GM23248 (cell line): Measurements from ENCODE around the gene NUDT16L1. TPM values are rescaled to one million over a fixed set of nuclear protein-coding genes. Genes with fewer than 3 reads are reported as not detected.

Experiments
- DNase-seq: peaks from one replicate; pipeline ENCODE4 v3.0.0-alpha.2; 2015
- H2AFZ ChIP-seq: fragments of 200-600 bp; sonication (generic); 2 replicates; pipeline ENCODE4 v1.6.1; 2016; ENCODE audit warnings: antibody characterized with exemption
- H3F3A ChIP-seq: fragments of 200-600 bp; sonication (generic); 2 replicates; pipeline ENCODE4 v1.6.1; 2016; ENCODE audit warnings: mild to moderate bottlenecking, antibody characterized with exemption, mixed run types; ENCODE audit not compliant: insufficient read depth
- H3K27ac ChIP-seq: fragments of 200-600 bp; sonication (generic); 2 replicates; pipeline ENCODE4 v1.5.1; 2016; ENCODE audit warnings: mild to moderate bottlenecking
- H3K27me3 ChIP-seq: fragments of 200-600 bp; sonication (generic); replicated peaks from 2 replicates; pipeline ENCODE4 v1.6.1; 2016; ENCODE audit warnings: mild to moderate bottlenecking; ENCODE audit not compliant: insufficient read depth
- H3K36me3 ChIP-seq: fragments of 200-600 bp; sonication (generic); 2 replicates; pipeline ENCODE4 v1.6.1; 2016; ENCODE audit warnings: low read depth, mild to moderate bottlenecking
- H3K4me1 ChIP-seq: fragments of 200-600 bp; sonication (generic); 2 replicates; pipeline ENCODE4 v1.6.1; 2016; ENCODE audit warnings: mild to moderate bottlenecking; ENCODE audit not compliant: insufficient read depth
- H3K4me2 ChIP-seq: fragments of 200-600 bp; sonication (generic); one replicate; pipeline ENCODE4 v1.6.1; 2016; ENCODE audit warnings: mild to moderate bottlenecking; ENCODE audit not compliant: unreplicated experiment
- H3K4me3 ChIP-seq: fragments of 200-600 bp; sonication (generic); 2 replicates; pipeline ENCODE4 v1.5.1; 2016; ENCODE audit warnings: mild to moderate bottlenecking
- H3K79me2 ChIP-seq: fragments of 200-600 bp; sonication (generic); 2 replicates; pipeline ENCODE4 v1.6.1; 2016; ENCODE audit warnings: mild to moderate bottlenecking; ENCODE audit not compliant: insufficient read depth
- H3K9ac ChIP-seq: fragments of 200-600 bp; sonication (generic); 2 replicates; pipeline ENCODE4 v1.6.1; 2016; ENCODE audit warnings: mild to moderate bottlenecking
- H3K9me2 ChIP-seq: fragments of 200-600 bp; sonication (generic); 2 replicates; pipeline ENCODE4 v1.6.1; 2016; ENCODE audit warnings: mixed run types, mild to moderate bottlenecking, moderate library complexity; ENCODE audit not compliant: insufficient read depth
- H3K9me3 ChIP-seq: fragments of 200-600 bp; sonication (generic); one replicate; pipeline ENCODE4 v1.6.1; 2017; ENCODE audit warnings: low read depth
- H4K20me1 ChIP-seq: fragments of 200-600 bp; sonication (generic); 2 replicates; pipeline ENCODE4 v1.6.0; 2016; ENCODE audit not compliant: insufficient read depth
- EZH2 ChIP-seq: fragments of 200-600 bp; sonication (generic); IDR thresholded peaks from 2 replicates; pipeline ENCODE4 v1.6.1; 2018; ENCODE audit warnings: antibody characterized with exemption, mild to moderate bottlenecking; ENCODE audit not compliant: insufficient read depth, poor library complexity, severe bottlenecking
- EZH2phosphoT487 ChIP-seq: fragments of 200-600 bp; sonication (generic); IDR thresholded peaks from 2 replicates; pipeline ENCODE4 v1.6.1; 2018; ENCODE audit warnings: antibody characterized with exemption, moderate library complexity, mild to moderate bottlenecking, low read depth; ENCODE audit not compliant: insufficient read depth
- WGBS, 2 experiments: methylation state at CpG; one replicate each; pipeline ENCODE4 v1.1.6; 2015 to 2017; ENCODE audit warnings: low lambda C conversion rate in 2 of 2, low coverage in 1 of 2; ENCODE audit errors: missing lambda C conversion rate in 2 of 2; 5-methylcytosine and 5-hydroxymethylcytosine counted together
- in situ Hi-C: fragments of 300-500 bp; cut with MboI; formaldehyde crosslinking; loops from 2 replicates; pipeline ENCODE4 v1.15.0; 2020
- polyA plus RNA-seq: library from polyadenylated mRNA; unstranded; fragments of >200 nt; fragmentation: Nextera tagmentation; extraction: Ambion mirVana; gene quantifications from 2 replicates; pipeline ENCODE4 v1.2.1, GENCODE V29; 2016
- total RNA-seq: library from RNA; depleted of rRNA; stranded (reverse); fragments of >200 nt; shearing (Covaris generic); gene quantifications from 2 replicates; pipeline ENCODE4 v1.2.3, GENCODE V29; 2014

Gene NUDT16L1
- total and polyA plus RNA-seq, 2 experiments from 2014 or later, result 42.9 to 43.6 TPM

DNA sequence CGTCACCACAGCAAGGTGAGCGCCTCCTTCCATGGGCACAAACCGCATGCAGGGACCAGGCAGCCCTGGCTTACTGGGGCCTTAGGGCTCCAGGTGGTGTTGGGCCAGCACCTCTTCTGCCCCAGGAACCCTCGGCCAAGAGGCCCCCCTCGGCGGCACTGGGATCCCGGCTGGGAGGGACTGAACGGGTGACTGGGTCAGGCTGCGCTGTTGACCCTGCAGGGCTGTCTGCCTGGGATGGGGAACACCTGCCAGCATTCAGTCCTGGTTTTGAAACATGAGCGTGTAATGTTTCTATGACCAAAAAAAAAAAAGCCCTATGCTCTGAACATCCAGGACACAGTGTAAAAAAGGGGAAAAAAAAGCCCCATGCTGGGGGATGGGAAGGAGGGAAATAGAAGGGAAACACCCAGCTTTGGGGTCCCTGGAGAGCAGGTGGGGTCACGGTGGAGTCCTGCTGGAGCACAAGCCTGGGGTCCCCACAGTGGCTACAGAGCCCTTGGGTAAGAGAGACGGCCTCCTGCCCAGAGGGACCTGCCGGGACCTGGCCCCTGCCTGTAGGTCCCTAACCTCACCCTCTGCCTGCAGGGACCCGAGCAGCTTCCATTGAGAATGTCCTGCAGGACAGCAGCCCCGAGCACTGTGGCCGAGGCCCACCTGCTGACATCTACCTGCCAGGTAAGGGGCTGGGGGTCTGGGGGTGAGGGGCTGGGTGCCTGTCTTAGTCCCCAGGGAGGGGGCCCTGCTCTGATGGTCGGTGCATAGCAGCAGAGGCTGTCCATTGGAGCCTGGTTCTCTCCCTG is 9.9 kb upstream of the NUDT16L1 start:
- H3K4me2 ChIP-seq, result no peak overlapping the region

DNA sequence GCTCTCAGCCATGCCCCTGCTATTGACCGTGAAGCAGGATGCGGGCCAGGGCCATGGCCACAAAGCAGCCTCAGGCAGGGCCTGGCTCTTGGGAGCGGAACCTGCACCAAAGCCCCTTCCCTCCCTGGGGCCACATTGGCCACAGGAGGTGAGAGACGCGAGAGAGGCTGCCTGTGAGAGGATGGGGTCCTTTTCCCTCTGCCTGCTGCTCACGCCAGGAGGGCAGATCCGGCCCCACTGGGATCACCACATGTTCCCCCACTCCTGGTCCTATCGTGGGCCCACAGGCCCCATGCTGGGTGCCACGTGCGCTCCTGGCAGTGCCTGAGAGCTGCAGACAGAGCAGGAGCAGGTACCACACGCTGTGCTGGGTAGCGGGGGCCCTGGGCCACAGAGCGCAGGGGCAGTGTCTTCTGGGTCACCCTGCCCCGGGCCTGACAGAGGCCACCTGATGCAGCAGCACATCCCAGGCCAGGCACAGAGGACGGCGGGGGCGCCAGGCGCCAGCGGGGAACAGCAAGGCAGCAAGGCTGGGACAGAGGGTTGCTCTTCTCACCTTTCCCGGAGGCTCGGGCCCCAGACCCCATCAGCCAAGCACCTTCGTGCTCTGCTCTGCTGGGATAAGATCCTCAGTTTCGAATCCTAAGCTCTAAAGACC is 9.2 kb upstream of the NUDT16L1 start:
- no peaks in the 10 kb centered on the region for H3F3A ChIP-seq
- H3K9me3 ChIP-seq, result no peaks in the 10 kb centered on the region
- no peak for TF ChIP-seq EZH2
- TF ChIP-seq EZH2phosphoT487, result no peak
- H3K4me3 ChIP-seq, result no peak overlapping the region
- H3K27me3 ChIP-seq, result no peaks in the 10 kb centered on the region
- no peak overlapping the region for H3K27ac ChIP-seq
- in situ Hi-C loops, result no loop called here
- no peaks in the 10 kb centered on the region; the same call in 1 of the 2 replicates for H3K36me3 ChIP-seq
- no peak overlapping the region for H2AFZ ChIP-seq
- H3K9me2 ChIP-seq, result no peaks in the 10 kb centered on the region
- WGBS, 2 experiments, result 92 to 94% methylated on average over 23 of the region's 23 CpGs
- no peaks in the 10 kb centered on the region for H3K4me1 ChIP-seq
- no peak overlapping the region for H3K9ac ChIP-seq
- no peaks in the 10 kb centered on the region for H4K20me1 ChIP-seq
- no peak overlapping the region for H3K4me2 ChIP-seq
- no peak for DNase-seq
- H3K79me2 ChIP-seq, result no peaks in the 10 kb centered on the region

More for the DNA sequence above, 9.9 kb upstream of the NUDT16L1 start:
- DNase-seq, result no peak
- H4K20me1 ChIP-seq, result no peaks in the 10 kb centered on the region
- H3K4me3 ChIP-seq, result no peak overlapping the region
- H3K9me3 ChIP-seq, result no peaks in the 10 kb centered on the region
- H3K4me1 ChIP-seq, result no peaks in the 10 kb centered on the region
- no peak overlapping the region for H2AFZ ChIP-seq
- no peaks in the 10 kb centered on the region for H3K9me2 ChIP-seq
- no peak for TF ChIP-seq EZH2
- H3K9ac ChIP-seq, result no peak overlapping the region
- in situ Hi-C loops, result no loop called here
- no peaks in the 10 kb centered on the region for H3K27me3 ChIP-seq
- H3K79me2 ChIP-seq, result no peaks in the 10 kb centered on the region
- no peaks in the 10 kb centered on the region; the same call in 1 of the 2 replicates for H3K36me3 ChIP-seq
- H3F3A ChIP-seq, result no peaks in the 10 kb centered on the region
- 93% methylated on average over 17 of the region's 17 CpGs for WGBS, 2 experiments
- H3K27ac ChIP-seq, result no peak overlapping the region

DNA sequence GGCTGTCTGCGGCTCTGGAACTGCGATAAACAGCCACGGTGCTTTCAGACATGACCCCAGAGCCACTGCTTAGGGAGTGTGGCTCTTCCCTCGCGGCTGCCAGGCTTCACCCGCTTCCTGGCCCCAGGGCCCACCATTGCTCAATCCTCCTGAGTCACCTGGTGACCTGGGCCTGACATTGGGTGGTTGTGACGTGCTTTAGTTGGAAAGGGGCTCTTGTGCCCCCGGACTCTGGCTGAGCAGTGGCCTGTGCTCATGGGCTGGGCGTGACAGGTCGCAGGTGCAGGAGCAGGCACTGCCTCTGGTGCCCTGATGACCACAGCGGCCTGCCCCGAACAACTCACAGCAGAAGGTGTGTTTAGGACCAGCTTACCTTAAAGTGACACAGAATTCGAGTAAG is 8.6 kb upstream of the NUDT16L1 start:
- Histone ChIP-seq H3K4me2 (no peak overlapping the region), H2AFZ (no peak overlapping the region), H4K20me1 (no peaks in the 10 kb centered on the region), H3K36me3 (no peaks in the 10 kb centered on the region; the same call in 1 of the 2 replicates), H3K27me3 (no peaks in the 10 kb centered on the region), H3K27ac (no peak overlapping the region), H3K9ac (no peak overlapping the region), H3K9me2 (no peaks in the 10 kb centered on the region), H3K4me3 (no peak overlapping the region), H3K4me1 (no peaks in the 10 kb centered on the region), H3F3A (no peaks in the 10 kb centered on the region), H3K79me2 (no peaks in the 10 kb centered on the region), H3K9me3 (no peaks in the 10 kb centered on the region)
- TF ChIP-seq EZH2 (no peak), EZH2phosphoT487 (no peak)
- no peak for DNase-seq
- WGBS, 2 experiments, result 96% methylated on average over 13 of the region's 13 CpGs
- in situ Hi-C loops, result no loop called here

DNA sequence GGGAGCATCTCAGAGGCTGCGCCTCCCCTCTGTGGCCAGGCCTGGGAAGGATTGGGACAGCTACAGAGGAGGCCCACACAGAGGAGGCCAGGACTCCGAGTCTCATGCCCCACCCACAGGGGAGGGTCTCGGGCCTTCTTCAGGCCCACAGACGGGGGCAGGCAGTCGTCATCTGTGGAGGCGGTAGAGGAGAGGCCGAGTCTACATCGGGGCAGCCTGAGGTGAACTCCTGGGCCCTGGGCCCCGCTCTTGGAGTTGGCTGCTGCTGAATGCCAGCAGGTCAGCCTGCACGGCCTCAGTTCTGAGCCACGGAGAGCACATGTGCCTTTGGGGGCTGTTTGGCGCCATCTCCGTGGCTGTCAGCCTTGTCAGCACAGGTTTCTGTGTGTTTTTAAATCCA is 8.1 kb upstream of the NUDT16L1 start:
- Histone ChIP-seq H3F3A (no peaks in the 10 kb centered on the region), H3K4me3 (no peak overlapping the region), H2AFZ (no peak overlapping the region), H3K9me3 (no peaks in the 10 kb centered on the region), H4K20me1 (no peaks in the 10 kb centered on the region), H3K9ac (no peak overlapping the region), H3K27me3 (no peaks in the 10 kb centered on the region), H3K36me3 (no peaks in the 10 kb centered on the region; the same call in 1 of the 2 replicates), H3K79me2 (no peaks in the 10 kb centered on the region), H3K4me1 (no peaks in the 10 kb centered on the region), H3K9me2 (no peaks in the 10 kb centered on the region), H3K4me2 (no peak overlapping the region), H3K27ac (no peak overlapping the region)
- no peak for DNase-seq
- in situ Hi-C loops, result no loop called here
- WGBS, 2 experiments, result 95 to 98% methylated on average over 13 of the region's 13 CpGs
- TF ChIP-seq EZH2phosphoT487, result no peak
